GM12801 (cell line): ENCODE results near the gene LDLRAD2.

Experiments
- TF ChIP-seq, protein P1 (sequence below): IDR thresholded peaks from one replicate; pipeline ENCODE4 v1.5.1; 2011; ENCODE audit warnings: control low read depth; ENCODE audit not compliant: insufficient read length; ENCODE audit errors: extremely low read depth

The LDLRAD2 gene

DNA sequence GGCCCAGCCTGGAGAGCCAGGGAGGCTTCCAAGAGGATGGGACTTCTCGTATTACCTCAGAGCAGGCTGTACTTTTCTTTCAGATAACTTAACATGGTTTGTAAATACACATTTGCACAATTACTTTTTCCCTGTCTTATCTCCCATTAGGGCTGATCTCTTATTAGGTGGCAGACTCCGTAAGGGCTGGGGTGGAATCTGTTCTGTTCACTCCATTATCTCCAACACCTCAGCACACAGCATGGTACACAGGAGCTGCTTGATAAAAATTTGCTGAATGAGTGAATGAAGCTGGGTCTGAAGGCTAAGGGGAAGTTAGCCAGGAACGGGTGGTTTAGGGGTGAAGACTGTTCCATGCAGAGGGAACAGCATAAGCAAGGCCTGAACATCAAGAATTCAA lies 48.9 kb downstream of the LDLRAD2 start:
- TF ChIP-seq, protein P1, sequence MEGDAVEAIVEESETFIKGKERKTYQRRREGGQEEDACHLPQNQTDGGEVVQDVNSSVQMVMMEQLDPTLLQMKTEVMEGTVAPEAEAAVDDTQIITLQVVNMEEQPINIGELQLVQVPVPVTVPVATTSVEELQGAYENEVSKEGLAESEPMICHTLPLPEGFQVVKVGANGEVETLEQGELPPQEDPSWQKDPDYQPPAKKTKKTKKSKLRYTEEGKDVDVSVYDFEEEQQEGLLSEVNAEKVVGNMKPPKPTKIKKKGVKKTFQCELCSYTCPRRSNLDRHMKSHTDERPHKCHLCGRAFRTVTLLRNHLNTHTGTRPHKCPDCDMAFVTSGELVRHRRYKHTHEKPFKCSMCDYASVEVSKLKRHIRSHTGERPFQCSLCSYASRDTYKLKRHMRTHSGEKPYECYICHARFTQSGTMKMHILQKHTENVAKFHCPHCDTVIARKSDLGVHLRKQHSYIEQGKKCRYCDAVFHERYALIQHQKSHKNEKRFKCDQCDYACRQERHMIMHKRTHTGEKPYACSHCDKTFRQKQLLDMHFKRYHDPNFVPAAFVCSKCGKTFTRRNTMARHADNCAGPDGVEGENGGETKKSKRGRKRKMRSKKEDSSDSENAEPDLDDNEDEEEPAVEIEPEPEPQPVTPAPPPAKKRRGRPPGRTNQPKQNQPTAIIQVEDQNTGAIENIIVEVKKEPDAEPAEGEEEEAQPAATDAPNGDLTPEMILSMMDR = no peak

DNA sequence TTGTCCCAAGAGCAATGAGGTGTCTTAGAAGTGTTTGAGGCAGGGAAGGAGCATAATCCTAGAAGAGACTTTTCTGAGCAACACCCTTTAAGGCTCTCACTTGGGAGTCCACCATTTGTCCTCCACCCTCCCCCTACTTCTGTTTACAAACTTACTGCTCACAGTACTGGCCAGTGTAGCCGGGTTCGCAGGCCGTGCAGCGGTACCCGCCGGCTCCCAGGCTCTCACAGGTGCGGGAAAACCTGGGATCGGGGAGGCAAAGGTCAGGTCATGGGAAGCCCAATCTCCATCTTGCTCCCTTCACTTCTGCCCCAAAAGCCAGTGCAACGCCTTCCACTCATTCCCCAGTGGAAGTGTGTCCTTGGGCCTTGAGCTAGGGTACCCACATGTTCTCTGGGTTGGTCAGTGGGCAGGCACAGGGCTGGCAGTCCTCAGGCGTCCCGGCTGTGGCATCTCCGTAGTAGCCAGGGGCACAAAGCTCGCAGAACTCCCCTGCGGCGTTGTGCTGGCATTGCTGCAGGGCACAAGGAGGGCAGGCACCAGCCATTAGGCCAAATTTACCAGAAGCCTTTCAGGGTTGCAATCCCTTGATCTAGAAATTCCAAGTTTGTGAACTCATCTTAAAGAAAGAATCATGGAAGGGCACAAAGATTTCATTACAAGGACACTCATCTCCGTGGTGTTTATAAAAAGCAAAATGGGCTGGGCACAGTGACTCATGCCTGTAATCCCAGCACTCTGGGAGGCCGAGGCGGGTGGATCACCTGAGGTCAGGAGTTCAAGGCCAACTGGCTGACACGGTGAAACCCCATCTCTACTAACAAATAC lies 49.8 kb downstream of the LDLRAD2 start:
- TF ChIP-seq, protein P1 = no peak

DNA sequence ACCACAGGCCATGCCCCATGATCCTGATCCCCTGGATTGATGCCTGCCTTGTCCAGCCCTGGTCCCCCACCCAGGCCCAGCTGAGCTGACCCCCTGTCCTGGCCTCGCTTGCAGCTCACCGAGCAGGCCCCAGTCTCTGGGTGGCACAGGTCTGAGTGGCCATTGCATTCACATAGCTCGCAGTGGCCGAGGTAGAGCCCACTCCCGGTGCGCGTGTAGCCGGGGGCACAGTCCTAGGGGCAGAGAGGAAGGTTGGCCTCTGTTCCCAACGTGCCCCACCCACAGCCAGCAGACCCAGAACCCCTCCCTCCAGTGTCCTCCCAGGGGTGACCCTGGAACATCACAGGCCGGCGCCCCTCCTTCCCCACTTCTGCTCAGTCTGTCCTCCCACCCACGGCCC lies 51.9 kb downstream of the LDLRAD2 start:
- TF ChIP-seq, protein P1 = no peak

DNA sequence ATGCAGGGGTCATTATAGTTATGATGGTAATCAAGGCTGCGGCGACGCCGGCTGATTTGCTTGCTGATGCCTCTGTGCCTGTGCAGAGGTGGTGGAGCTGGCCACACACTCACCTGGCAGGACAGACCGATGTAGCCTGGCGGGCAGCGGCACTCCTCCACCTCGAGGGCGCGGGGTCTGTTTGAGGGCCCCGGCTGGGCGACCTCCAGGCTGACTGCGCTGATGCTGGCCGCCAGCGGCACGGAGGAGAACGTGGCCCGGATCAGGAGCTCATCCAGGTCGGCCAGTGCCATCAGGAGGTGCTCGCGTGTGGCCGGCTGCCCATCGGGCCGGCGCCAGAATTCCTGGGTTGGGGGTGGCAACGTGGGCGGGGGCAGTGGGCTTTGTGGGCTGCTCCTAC lies 52.7 kb downstream of the LDLRAD2 start:
- TF ChIP-seq, protein P1 = no peak

DNA sequence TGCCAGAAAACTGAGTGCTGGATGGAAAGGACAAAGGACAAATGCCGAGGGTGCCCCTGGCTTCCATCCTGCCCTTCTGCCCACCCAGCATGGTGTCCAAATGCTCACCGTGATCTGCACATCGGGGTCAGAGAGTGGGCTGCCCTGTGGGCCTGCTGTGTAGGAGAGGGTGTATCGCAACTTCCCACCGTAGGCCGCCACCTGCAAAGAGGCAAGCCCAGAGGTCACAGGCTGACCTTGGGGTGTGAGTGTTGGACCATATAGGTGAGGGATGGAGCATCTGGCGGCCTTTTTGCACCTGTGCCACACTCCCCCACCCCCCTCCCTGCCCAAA lies 53.5 kb downstream of the LDLRAD2 start:
- TF ChIP-seq, protein P1 = no peak

DNA sequence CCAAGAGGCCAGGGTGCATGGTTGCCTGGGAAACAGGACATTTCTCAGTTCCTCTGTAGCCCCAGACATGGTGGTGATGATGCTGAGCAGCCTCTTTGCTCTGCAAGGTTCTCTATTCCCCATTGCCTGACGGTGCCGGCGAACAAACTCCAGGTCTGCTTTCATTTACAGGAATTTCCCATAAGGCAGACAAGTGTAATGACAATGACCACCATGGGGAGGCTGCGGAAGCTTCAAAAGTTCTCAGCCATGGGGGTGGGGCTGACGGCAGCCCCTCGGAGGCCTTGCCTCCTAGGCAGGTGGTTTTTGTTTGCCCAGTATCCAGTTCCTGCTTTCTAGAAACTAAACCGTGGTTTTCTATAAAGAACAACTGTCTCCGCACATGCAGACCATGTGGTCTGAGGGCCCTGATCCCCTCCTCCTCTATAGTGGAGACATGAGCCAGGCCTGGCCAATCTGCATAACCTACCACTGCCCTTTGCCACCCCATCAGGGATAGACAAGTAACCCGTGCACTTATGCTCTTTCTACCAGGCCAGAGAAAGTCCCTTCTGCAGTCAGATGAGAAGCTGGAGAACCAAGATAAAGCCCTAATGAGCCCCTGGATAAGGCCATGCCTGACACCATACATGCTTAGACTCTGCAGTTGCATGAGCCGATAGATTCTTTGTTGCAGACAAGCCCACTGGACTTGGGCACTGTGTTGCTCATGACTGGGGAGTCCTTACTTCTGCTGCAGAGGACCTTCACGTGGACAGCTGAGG lies 54.1 kb downstream of the LDLRAD2 start:
- TF ChIP-seq, protein P1 = no peak

DNA sequence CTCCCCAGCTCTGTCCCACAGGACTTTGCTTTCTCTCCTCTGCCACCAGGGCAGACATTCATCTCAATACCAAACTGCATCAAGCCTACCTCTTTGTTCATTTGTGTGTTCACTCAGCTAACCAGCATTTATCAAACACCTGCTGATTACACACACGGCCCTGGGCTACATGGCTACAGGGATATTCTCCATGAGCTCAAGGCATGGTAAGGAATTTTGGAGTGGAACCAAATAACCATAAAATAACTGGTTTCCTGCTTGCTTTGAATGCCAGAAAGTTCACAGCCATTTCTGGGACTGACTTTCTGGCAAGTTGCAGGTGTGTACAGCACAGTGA lies 54.6 kb downstream of the LDLRAD2 start:
- TF ChIP-seq, protein P1 = no peak
